ENCODE results near the gene DEFB114.
"Not testable (repeated sequence)": the region's sequence is repeated elsewhere in the genome, so short reads cannot be mapped to it uniquely, and the experiment has no call there.

The DEFB114 gene, protein sequence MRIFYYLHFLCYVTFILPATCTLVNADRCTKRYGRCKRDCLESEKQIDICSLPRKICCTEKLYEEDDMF

DNA sequence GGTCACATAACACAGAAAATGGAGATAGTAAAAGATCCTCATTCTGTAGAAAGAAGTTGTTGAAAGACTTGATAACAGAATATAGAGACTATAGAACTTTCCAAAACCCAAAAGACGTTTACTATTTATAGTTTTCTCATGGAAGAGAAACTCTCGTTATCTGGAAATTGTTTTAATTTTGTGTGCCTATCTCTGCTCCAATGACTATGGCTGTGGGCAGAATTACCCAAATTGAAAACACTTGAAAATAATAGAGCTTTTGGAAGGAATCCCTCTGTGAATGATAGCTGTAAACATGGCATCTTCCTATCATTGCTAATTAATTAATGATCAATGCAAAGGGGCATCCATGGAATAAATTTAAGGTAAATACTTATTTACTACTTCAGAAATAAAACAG, at the start of gene DEFB114:
TSS of gene DEFB114 (minus strand) at position 101 of the 400 bp plus-strand sequence. CDS start at position 42, 59 bp downstream.
- DNase-seq, result no peak

DNA sequence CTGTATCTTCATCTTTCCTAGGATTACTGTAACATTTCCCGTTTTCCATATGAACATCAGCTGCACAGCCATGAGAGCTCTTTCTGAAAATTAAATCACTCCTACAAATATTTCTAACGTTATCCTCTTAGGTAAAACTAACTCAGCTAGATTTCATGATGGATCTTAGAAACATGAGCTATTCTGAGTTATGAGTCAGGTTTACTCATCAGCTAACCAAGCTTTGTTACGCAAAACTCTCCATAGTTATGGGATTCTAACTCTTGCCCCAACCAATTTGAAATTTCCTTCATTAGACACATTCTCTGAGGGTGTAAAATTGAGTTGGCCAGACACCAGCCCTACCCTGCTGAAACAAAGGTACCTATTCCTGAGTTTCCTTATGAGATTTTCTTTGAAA, 43.9 kb upstream of the DEFB114 start:
- no peak for DNase-seq

DNA sequence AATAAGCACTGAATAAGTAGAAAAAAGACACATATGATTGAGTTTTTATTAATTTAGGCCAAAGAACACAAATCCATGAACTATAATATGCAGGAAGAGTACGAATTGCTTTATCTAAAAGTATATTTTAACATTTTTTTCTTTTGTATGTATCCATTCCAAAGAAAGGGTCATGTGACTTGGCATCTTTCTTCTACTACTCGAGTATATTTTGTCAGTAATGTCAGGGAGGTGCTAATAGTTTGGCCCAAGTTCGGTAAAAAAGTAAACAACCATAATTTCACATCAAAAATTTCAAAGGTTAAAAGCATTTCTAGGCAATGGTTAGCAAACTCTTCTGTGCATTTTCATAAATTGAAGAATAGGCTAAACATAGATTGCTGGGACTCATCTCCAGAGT, 39.2 kb upstream of the DEFB114 start:
- DNase-seq, result no peak

DNA sequence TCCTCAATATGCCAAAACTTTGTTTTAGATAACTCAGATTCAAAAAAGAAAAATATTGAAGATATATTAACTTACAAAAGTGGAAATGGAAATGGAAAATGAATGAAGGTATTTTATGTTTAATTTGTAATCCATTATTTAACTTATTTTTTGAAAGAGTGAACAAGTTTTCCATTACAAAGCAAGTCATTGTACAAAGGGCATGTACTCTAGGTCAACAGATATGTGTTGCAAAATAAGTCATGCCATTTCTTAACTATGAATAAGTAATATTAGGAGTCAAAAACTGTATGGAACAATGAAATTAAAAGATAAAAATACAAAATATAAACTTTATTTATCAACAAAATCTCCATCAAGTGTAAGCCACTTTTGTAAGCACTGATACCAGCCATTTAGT, 31.3 kb upstream of the DEFB114 start:
- no peak for DNase-seq

GRCh38 chr6:49988900-49989299, 24.9 kb upstream of the DEFB114 start:
- no peak for DNase-seq

DNA sequence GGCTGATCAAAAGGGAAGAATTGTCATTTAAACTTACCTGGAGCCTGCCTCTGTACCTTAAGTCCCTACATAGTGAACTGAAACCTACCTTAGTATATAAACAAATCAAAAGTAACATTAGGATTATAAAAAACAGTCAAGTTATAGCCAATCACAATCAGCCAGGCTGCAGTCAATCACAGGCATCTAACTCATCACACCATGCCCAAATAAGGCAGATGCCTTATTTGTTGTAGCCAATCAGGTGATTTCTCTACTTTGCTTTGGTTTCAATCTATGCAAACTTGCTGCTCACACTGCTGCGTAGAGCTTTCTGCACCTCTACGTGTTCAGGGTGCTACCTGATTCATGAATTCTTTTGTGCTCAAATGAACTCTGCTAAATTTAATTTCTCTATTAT, 23.8 kb upstream of the DEFB114 start:
- no peak for DNase-seq

DNA sequence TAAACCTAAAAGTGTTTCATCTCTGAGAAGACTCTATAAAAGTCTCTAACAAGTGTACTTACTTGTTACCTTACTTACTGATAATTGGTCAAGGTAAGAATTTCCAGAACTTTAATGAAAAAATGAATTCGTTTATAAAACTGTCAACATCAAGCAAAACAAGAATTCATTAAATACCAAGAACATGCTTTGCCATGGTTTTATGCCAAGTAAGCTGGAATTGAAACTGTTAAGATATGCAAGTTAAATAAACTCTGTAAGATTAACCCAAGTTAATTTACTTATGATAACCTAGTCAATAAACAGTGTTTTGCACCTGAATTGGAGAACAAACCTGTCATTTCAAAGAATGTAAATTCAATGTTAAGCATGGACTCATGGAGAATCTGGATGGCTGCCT, 22.6 kb upstream of the DEFB114 start:
- DNase-seq, result no peak

DNA sequence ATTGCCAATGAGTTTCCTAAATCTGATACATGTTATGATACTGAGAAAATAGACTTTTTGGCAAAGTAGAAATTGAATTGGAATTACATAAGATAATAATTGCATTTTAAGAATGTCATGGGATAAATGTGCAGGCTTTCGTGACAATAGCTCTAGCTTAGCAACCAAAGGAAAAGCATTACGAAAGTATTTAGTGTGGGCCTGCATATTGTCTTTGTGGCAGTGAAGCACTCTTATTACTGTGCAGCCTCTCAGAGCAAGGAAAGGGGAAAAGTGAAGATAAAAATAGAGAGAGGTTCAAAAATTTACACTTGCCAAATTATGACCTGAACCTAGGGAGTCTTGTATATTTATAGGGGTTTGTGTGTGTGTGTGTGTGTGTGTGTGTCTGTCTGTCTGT, 18.1 kb upstream of the DEFB114 start:
- no peak for DNase-seq

DNA sequence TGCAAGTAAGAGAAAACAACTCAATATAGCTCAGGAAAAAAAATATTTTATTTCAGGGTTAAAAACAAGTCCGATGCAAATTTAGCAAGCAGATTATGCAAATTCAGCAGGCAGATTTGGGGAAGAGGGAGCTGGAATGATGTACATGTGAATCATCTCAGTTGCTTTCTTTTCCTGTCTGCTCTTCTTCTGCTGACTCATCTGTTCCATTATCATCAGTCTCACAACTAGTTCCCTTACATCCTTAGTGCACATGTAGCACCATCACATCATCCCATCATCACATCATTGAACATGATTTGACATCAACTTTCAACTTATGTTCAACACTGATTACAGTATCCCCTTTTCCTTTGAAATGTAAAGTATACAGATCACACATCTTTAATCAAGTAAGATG, 16.9 kb upstream of the DEFB114 start:
- no peak for DNase-seq

GRCh38 chr6:49979584-49979983, 15.6 kb upstream of the DEFB114 start:
- no peak for DNase-seq

GRCh38 chr6:49978332-49979226, 14.6 kb upstream of the DEFB114 start:
- DNase-seq, result no peak

DNA sequence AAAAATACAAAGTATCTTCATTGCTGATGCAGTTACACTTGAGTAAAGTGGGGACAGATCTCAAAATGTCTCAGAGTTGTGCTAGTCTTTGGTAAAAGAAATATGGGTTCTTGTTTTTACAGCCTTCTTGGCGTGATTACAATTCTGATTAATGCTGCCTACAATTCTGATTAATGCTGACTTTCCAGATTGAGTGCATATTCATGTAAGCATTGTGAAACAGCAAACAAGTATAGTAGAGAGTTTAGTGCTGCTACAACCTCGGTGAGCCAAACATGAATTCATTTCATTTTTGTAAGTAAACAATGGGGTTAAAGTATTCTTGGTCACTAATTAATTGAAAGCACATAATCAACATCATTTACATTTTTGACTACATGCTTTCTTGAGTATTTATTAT, 5.6 kb upstream of the DEFB114 start, which contains the start of gene DEFB113:
TSS of gene DEFB113 (minus strand) at position 21 of the 400 bp plus-strand sequence. CDS start at position 21, 0 bp downstream.
- DNase-seq, result no peak

DNA sequence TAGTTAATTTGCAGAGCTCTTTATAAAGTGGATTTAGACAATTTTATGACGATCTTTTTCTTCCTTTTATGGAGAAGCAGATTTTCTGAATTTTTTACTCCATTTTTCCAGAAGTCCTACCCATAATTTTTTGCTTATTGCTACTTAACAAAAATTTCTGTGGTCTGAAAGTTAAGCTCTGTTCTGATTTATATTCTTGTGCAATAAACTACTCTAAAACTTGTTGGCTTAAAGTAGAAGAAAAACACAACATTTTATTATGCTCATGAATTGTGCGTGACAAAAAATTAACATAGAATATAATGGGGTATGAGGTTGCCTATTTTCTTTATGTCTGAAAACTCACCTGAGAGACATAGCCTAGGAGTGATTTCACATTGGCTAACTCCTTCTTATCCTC, 2.9 kb upstream of the DEFB114 start:
- DNase-seq, result no peak

DNA sequence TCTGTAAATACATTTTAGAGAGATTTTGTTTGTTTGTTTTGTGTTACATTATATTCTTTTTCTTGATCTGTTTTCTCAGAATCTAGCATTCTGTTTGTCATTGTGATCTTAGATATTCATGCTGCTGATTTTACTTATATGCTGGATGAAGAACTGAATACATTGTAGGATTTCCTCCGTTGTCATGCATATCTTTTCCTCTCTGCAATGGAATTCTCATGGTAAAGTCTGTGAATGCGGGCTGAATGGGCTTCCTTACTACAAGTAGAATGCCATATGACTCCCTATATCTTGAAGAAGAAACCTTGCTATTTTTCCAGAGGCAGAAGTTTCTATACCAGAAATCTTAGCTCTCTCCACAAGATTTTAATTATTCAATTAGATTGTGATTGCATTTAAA, 2.4 kb upstream of the DEFB114 start:
- DNase-seq, result no peak

- no peak for DNase-seq
Observed at GRCh38 chr6:49958180-49958579, 5.8 kb downstream of the DEFB114 start.

DNA sequence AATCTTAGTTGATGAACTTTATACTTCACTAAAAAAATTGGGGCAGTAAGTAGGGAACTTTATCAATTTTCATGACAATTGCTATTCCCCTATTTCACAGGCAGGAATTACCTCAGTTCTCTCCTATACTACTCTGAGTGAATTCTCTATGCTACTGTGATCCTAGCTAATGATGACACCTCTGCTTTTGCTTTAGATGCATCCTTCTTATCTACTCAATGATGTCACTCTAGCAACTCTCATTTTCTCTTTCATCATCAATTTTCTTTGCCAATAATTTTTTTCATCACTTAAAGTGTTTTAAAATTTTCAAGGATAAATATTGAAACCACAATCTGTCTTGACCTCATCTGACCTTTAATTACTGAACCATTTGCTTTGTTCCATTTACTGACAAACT, 8.1 kb downstream of the DEFB114 start:
- no peak for DNase-seq

DNA sequence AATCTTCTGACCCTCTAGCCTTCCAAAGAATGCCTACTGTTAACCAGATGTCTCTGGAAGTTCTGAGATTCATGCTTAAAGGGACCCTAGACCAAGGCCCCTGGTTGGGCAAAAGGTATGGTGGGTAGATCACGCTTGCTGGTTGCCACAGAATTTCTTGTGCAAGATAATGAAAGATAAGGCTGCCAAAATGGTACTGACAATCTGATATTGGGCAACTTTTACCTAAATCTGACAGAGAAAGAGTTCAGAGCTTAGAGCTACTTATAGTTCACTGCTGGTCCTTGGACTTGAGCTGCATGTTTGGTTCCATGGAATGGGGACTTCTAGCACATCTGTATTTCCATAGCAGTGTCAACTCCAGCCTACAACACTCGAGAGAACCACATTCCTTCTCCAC, 12.0 kb downstream of the DEFB114 start:
- DNase-seq, result no peak

DNA sequence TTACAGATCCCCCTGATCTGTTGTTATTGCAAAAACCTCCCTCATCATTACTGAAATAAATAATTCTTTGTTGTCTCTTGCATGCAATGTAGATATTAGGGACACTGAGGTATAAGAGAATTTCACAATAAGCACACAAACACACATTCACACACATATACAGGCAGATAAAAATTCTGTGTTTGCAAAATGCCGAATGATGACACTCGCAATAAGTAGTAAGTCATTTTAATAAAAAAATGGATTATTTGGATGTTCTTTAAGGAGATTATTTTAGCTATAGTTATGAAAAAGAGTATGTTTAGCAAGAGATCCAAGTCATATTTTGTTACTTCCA, 13.6 kb downstream of the DEFB114 start:
- DNase-seq, result no peak

- DNase-seq, result no peak
Observed at GRCh38 chr6:49949062-49949461, 14.9 kb downstream of the DEFB114 start.

DNA sequence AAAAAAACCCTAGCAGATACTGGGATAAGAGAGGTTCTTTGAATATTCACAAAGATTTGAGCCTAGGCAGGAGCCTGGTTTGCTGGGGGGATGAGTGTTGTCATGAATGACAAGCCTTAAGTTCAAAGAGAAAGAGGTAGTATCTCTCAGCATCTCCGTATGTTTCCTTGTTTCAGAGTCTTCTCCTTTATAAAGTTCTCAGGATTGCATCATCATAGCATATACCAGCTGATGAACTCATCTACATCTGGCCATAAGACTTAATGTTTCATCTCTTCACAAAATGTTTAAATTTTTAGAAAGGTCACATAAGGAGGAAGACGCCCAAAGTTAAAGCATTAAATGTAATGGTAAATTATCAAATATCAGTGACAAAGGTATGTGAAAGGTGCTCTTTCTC, 17.1 kb downstream of the DEFB114 start:
- DNase-seq, result no peak

DNA sequence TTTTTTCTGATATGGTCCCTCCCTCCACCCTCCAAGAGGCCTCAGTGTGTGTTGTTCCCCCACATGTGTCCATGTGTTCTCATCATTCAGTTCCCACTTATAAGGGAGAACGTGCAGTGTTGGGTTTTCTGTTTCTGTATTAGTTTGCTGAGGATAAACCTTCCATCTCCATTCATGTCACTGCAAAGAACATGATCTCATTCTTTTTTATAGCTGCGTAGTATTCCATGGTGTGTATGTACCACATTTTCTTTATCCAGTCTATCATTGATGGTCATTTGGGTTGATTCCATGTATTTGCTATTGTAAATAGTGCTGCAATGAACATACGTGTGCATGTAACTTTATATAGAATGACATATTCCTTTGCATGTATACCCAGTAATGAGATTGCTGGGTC, 19.9 kb downstream of the DEFB114 start:
- DNase-seq, result not testable (repeated sequence)

- no peak for DNase-seq
Observed at GRCh38 chr6:49939993-49940498, 23.9 kb downstream of the DEFB114 start.

GRCh38 chr6:49937811-49938210, 26.2 kb downstream of the DEFB114 start:
- no peak for DNase-seq

DNA sequence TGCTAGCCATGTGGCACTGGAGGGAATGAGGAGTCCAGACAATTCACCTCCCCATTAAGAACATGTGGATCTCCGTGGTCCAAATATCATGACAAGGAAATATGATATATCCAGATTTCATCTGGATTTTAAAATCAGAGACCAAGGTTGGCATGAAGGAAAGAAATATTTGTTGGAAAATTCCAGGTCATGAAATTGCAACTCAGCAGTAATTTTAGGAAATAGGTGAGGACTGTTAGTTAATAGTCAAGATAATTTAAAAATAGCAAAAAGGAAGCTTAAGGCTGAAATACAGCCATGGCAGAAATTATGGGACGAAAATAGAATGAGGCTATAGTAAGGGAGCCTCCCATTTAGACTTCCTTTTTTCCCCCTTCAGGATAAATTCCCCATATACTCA, 26.9 kb downstream of the DEFB114 start:
- no peak for DNase-seq

- DNase-seq, result no peak
Observed at GRCh38 chr6:49935387-49935786, 28.6 kb downstream of the DEFB114 start.

Measured in NCI-H446 (cell line).